MM.1S (cell line): ENCODE results near the gene DUS3L.

Source experiments
- CTCF ChIP-seq: fragments of 300-600 bp; sonication (generic); IDR thresholded peaks from 2 replicates; pipeline ENCODE4 v1.5.1; 2016; ENCODE audit warnings: antibody characterized with exemption, low read length, mixed read lengths
- EZH2 ChIP-seq: fragments of 300-600 bp; sonication (generic); optimal IDR thresholded peaks from 2 replicates; pipeline ENCODE3; 2017; ENCODE audit warnings: low read depth, mild to moderate bottlenecking, antibody characterized with exemption, low read length, mixed read lengths
- EZH2phosphoT487 ChIP-seq: fragments of 300-600 bp; sonication (generic); IDR thresholded peaks from 2 replicates; pipeline ENCODE4 v1.6.1; 2018; ENCODE audit warnings: antibody characterized with exemption, low read length

- TF ChIP-seq CTCF (no peak), EZH2phosphoT487 (no peak), EZH2 (no peak)
Measured at GRCh38 chr19:5753743-5754142, 37.2 kb downstream of the DUS3L start.
